GM19023 (cell line): ENCODE measurements around the gene SRGAP2B.
A peak's percentile ranks its signal among the peaks of the same experiment; 100 is the strongest.
"Not testable (repeated sequence)": the region's sequence is repeated elsewhere in the genome, so short reads cannot be mapped to it uniquely, and the experiment has no call there.

Experiments
- ATAC-seq: cut with Tn5 transposase; IDR thresholded peaks from one replicate; pipeline ENCODE4 v1.9.1; 2021; ENCODE audit warnings: mild to moderate bottlenecking, moderate library complexity; ENCODE audit not compliant: unreplicated experiment

The SRGAP2B gene

DNA sequence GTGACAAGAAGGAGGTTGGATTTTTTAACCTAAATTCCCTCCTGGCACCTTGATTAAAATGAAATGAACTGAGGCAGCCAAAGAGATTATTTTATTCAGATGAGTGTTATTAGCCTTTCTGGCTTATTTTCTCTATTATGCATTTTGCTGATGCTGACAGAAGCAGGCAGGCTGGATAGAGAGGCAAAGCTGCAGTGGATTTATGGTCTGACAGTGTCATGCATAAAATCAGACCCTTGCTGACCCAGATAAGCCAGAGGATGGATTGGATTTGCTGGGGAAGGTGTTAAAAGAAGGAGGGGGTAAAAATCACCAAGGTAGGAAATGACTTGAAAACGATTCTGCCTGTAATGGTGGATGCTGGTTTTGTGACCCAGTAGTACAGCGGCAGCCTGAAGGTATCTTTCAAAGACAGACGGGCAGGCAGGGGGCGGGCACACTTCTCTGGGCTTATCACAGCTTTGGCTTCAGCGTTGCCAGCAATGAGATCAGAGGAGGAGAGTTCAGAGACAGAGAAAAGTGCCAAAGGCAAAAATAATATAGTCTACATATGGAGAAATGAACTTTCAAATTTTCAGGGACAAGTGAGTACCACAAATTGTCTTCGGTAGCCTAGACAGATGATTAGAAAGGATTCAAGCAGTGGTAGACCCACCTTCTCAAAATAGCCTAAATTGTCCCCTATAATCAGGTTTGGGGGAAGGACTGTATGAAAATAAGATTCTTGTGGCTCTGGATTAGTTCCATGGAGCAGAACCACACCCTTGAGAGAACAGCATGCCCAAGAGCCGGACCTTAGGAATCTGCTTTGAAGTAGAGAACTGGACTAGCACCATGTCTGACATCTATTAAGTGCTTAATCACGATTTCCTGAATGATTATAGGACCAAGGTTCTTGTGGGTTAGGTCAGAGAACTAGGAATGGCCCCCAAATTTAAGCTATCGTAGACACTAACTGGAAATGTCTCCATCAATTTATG, 133.2 kb downstream of the SRGAP2B start:
- not testable (repeated sequence) for ATAC-seq

DNA sequence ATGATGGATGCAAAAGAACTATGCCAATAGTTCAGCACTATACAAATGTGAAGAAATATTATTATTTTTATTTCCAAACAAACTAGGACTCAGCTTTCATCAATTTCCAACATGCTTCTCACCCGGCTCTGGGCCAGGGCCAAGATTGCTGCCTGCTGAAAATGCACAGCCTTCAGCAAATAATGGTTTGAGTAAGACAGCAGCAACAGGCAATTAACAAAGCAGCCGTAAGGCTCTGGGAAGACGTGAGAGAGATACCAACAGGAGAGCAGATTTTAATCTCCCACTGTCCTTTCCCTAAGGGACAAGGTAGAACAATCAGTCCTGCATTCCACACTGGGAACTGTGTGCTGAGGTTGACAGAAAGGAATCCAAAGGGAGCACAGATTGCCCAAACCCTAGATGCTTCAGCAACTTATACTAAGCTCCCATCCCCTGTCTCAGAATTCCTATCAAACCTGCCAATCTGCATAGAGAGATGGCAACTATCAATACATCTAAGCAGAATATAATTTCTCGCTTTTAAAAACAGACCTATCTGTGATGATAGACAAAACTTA, 134.1 kb downstream of the SRGAP2B start:
- ATAC-seq: not testable (repeated sequence)

DNA sequence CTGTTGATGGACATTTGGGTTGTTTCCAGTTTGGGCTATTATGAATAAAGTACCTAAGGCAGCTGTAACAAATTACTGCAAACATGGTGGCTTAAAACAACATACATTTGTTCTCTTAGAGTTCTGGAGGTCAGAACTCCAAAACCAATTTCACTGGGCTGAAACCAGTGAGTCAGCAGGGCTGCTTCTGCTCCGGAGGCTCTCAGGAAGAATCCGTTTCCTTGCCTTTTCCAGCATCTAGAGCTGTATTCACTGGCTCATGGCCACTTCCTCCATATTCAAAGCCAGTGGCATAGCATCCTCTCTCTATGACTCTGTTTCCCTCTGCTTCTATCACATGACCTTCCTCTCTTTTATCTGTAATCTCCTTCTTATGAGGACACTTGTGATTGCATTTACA, 146.7 kb downstream of the SRGAP2B start:
- not testable (repeated sequence) for ATAC-seq

DNA sequence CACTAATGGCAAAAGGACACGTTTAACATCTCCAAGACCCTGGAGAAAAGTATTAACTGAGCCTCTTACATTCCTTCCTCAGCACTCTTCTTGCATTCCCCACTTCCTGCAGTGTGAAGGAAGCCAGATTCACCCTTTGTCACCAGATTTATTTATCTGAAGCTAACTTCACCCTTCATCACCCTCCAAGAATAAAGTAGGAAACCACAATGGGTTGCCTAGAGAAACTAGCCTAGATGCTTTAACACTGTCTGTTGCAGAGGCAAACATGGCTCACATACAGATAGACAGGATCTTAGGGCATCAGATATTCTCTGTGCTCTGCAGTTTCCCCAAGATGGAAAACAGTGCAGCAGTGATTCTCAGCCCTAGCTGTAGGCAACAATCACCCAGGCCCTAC, 147.6 kb downstream of the SRGAP2B start:
- ATAC-seq: not testable (repeated sequence)

DNA sequence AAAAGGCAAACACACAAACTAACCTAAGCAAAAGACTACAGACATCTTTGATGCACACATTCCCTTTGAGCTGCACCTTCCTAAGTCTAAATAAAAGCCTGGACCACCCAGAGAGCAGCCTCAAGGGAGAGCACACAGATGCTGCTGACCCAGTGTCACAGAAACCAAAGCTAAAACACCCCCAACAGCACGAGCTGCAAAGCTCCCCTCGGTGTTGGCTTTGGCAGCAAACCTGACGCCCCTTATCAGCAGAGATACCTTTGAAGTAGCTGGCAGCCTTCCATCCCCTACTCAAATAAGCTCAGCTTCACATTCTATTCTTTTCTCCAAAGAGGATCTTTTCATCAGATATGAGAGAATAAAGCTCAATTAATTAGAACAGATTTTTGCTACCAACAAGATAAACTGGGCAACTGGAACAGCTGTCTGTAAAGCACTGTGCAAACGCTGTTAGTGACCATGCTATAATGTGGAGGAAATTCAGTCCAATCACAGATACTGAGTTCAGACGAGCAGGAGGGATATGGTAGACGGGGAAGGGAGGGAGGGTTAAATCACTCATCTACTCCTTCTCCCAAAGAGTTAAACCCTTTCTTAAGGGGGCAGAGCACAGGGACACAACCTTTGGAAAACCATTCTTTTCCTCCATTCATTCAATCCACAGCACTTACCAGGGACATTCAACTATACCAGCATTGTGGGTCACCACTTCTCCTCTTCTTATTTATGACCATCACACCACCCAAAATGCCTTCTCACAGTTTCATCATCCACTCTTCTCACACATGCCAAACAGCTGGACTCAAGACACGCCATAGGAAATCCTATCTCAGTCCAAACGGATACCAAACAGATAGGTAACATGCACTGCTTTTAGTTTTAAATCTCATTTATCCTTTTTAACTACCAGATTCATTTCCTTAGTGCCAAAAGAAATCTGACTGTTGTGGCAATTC, 148.3 kb downstream of the SRGAP2B start:
- not testable (repeated sequence) for ATAC-seq

DNA sequence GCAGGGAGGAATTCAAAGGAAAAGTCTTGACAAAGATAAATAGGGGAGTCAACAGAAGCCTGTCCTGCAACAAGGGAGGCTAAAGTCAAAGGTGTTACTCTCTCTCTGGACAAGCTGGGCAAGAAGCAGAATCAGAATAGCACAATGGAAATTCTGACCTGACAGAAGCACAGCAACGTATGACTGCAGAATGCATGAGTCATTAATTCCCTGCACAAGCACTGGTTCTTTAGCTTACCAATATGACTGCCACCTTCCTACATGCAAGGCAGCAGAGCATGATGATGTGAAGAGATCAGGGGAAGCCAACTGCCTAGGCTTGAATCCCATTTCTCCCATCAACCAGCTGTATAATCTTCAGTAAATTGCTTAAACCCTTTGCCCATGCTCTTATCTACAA, 153.4 kb downstream of the SRGAP2B start:
- not testable (repeated sequence) for ATAC-seq

DNA sequence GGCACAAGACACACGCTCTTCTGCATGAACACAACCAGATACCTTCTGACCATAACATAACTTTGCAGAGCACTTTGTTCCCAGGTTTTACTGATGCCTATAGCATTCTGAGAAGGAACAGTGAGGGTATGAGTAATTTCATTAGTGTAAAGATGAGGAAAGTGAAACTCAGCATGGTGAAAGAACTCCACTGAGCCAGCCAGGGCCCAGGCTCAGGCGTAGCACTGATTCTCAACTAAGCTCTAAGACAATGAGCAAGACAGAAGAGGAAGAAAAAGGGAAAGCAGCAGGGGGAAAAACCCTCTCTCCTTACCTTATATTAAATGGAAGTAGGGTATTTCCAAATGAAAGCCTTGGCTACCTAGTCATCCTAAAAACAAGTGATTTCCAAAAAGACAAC, 155.1 kb downstream of the SRGAP2B start:
- peak; percentile 45 for ATAC-seq

DNA sequence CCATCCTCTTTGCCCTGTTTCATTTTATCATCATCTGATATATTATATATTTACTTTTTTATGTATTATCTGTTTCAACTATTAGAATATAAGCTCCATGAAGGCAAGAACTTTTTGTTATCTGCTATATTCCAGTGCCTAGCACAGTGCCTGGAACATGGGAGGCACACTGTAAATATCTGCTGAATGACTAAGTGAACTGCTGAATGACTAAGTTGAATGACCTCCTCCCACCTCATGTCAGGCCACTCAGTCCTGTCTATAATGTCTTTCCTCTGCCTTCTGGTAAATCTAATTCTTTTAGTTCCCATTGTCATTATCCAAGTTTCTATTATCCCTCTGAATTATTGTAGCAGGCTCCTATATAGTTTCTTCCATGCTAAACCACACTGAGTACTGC, 156.5 kb downstream of the SRGAP2B start:
- not testable (repeated sequence) for ATAC-seq

DNA sequence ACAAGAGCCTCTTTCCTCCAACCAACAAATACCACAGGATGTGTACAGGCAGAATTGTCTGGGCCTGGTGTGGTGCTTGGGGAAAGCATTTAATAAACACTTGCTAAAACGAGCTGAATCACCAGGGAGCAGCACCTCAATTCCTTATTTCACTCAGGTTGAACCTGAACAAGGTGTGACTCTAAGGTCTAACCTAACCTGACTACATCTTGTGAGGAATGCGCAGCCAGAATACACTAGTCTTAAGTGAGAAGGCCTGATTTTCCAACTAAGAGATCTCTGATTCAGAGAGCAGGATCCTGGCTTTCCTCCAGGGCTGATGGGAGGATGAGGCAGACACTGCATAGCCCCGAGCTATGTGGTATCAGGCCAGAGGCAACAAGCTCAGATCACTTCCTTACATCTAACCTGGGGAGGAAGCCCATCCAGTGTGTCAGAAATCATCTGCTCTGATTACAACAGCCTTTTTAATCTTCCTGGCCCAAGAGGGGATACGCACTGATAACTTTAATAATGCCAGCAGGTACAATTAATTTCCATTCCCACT, 158.9 kb downstream of the SRGAP2B start:
- ATAC-seq: not testable (repeated sequence)

DNA sequence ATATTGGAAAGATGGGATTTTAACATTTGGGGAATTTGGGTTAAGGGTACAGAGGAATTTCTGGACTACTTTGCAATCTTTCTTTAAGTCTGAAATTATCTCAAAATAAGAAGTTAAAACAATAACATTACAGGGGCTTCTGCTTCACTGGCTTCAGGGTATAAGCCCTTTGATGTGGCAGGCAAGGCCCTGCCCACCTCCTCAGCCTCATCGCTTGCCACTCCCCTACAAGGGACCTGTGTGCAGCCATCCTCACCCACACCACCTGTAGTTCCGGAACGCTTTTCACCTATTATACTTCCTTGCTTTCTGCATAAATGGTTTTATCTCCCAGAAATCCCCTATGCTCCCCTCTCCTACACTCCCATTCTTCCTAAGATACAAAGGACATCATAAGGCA, 159.8 kb downstream of the SRGAP2B start:
- ATAC-seq: not testable (repeated sequence)

DNA sequence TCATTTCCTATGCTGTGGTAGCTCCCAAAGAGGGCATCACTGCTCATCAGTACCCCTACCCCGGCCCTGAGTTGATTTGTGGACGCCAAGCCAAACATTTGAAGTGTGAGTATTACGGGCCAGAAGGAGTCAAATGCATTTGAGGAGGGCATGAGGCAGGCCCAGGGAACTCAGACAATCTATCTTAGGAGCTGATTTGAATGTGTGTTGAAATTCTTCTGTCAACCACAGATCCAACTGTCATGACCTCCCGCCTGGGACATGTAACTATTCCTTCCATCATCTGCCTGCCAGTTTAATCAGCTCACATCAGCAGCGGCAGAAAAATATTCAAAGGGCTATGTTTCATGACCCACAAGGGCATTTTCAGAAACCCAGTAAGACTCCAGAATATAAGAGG, 162.1 kb downstream of the SRGAP2B start:
- not testable (repeated sequence) for ATAC-seq

DNA sequence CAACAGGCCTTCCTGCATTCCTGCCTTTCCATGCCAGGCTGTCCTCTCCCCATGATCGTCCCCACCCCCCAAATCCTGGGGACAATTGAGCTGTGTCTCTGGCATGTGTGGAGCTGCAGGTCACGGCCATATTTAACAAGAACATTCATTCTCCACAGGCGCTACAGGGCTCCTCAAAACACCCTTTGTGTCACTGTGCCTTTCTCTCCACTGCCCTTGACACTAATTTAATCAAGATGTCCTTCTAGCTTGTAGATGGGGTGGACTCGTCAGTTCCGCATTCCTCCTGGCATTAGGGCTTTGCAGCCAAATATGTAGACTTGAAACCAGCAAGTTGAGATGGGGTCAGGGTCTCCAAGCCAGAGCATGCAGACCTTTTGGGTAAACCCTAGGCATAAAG, 163.0 kb downstream of the SRGAP2B start:
- not testable (repeated sequence) for ATAC-seq

DNA sequence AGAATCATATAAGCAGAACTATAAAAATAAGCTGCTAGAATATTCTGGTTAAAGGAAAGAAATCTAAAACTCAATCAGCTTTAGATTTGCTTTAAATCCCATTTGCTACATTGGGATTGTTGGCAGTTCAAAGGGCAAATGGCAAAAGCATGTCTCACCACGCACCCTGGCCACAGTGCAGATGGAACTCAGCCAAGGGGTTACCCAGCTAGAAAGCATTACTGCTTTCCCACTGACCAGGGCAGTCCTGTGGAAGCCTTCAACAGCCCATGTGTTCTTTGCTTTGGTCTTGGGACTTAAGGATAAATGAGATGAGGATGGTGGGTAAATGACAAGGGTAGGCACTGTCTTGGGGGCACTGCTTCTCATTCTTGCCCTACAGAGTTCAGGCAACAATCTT, 163.6 kb downstream of the SRGAP2B start:
- ATAC-seq: not testable (repeated sequence)

DNA sequence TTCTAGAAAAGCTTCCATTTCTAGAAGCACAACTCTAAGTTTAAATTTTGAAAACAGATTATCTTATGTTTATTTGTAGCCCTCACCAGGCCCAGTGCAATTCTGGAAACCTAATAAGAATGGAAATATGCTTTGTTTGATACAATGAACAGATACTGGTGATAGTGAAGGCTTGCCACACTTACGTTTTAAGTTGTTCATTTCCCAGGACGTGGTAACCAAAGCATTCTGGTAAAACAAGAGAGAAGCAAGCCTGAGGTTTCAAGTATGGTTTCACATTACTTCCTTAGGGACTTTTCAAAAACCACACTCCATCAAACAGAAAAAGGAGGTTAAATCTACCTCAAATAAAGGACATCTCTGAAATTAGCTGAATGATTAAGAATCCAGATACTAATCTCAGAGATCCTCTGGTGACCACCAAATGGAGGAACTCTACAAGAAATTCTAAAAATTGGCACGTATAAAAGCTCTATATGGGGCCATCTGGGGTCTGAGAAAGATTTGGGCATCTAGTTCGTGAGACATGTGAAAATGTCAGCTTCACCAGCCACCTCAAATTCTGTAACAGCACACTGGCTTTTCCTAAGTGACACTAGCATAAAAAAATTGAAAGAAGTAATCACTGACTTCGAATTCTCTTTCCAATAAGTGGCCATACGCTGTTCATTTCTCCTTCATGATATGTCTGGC, 164.9 kb downstream of the SRGAP2B start:
- ATAC-seq: not testable (repeated sequence)

DNA sequence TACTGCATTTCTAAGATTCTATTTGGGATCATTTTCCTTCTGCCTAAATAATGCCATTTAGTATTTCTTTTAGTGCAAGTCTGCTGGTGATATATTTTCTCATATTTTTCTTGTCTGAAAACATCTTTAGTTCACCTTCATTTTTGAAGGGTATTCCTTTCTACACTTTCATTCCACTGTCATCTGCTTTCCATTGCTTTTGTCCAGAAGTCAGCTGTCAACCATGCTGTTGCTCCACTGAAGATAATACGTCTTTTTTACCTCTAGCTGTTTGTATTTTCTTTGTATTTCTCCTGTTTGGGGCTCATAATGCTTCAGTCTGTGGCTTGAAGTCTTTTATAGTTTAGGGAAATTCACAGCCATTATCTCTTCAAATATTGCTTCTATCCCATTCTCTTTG, 167.8 kb downstream of the SRGAP2B start:
- not testable (repeated sequence) for ATAC-seq

DNA sequence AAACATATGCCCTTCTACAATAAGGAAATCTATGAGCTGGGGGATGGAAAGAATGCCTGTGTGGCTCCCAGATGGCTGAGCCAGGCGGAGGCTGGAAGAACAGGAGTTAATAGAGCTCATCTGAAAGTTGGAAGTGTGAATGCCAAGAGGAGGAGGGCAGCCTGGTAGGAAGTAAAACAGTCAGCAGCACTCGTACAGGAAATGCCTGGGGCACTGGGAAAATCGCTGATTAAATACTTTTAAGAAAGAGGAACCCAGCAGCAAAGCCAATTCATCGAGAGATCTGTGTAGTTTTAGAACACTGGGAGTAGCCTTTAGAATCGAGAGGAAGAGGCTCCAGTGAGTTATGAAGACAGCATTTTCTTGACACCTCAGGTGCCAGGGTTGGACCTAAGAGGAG, 171.5 kb downstream of the SRGAP2B start:
- not testable (repeated sequence) for ATAC-seq

DNA sequence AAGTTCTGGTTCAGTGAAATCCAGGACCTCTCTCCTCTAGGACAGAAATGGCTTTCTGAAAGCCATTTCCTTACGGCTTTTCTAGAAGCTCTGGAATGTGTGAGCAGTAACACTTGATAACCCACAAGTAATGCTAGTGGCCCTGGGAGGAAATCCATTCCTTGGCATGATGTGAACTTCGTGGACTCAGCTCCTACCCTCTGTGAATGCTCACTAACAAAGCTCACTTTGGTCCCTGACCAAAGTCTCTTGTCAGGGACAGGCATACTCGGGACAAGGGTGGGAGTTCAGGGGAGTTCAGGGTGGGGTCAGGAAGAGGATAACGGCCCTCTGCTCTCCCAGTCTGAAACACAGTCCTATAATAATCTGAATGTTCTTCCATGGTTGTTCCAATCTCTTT, 172.3 kb downstream of the SRGAP2B start:
- ATAC-seq: not testable (repeated sequence)

DNA sequence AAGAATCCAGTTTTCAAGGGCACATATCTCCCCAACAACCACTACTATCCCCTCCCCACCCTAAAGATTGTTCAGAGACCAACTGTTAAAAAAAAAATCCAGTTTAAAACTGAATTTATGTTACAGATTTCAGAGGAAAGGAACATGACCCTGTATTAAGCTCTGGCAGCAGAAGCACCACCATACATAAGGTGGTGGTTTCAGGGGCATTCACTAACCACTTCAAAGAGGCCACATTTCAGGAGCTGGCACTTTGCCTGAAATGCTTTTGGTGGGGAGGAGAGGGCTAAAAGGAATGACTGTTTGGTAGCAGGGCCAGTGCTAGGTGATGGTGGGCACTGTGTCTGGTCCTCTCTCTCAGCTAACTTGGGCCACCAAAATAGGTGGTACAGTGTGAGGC, 176.0 kb downstream of the SRGAP2B start:
- ATAC-seq: not testable (repeated sequence)

DNA sequence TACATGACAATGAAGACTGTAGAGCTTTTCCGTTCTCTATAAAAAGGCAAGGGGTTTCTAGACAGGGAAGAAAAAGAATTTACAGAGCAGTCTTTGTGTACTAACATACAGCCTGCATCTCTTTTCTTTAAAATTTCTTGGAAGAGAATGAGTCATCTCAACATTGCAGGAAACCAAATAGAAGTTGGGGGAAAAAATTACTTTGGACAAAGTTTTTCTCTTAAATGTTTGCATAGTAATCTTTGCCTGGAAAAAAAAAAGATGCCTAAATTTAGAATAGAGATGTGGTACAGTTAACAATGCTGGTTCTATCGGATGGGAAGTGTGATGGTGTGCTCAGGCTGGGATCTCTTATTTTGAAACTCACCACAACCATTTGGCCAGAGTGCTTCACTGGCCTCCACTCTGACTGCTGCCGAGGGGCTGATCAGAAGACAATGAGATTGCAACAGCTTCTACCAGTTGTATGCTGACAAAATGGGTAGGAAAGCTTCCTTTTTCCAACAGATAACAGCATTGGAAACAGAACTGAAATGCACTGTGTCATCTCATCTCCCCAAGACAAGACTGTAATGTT, 177.0 kb downstream of the SRGAP2B start:
- ATAC-seq: not testable (repeated sequence)
